ENCODE measurements around the gene CNOT2.

- TF ChIP-seq POLR2AphosphoS5 (IDR thresholded peaks at IDR 0.05; ENCODE audit: low read depth) = no peak
- TF ChIP-seq CTCF (IDR thresholded peaks at IDR 0.05; ENCODE audit: insufficient read depth, low read length) = no peak
- TF ChIP-seq REST (IDR thresholded peaks at IDR 0.05; ENCODE audit: insufficient replicate concordance, low read depth) = no peak
- TF ChIP-seq GABPA (IDR thresholded peaks at IDR 0.05; ENCODE audit: low read depth) = no peak
Observed at GRCh38 chr12:70230934-70231606, 12.2 kb upstream of the CNOT2 start.

All from HL-60 (cell line).